ENCODE results near the gene SPARC.

- TF ChIP-seq GATA2 (IDR thresholded peaks at IDR 0.05; ENCODE audit: low read depth, low read length) (no peak), GATA3 (IDR thresholded peaks at IDR 0.05; ENCODE audit: low read depth, low read length) (no peak)
These were observed 1.9 kb downstream of the SPARC start for GRCh38 chr5:151684690-151685361.

Data from SH-SY5Y (cell line).